CD8-positive, alpha-beta memory T cell (primary cell): ENCODE measurements around the gene TRIM6. TPM values are rescaled to one million over a fixed set of nuclear protein-coding genes. Genes with fewer than 3 reads are reported as not detected.
"Not testable (repeated sequence)": the region's sequence is repeated elsewhere in the genome, so short reads cannot be mapped to it uniquely, and the experiment has no call there.

Source experiments
- CTCF ChIA-PET: fragments of 350-600 bp; sonication (Branson Sonifier 250); formaldehyde crosslinking; loops from one replicate; lab custom pipeline; 2021; ENCODE audit warnings: antibody characterized with exemption; lab: Charles Lee
- POLR2A ChIA-PET: fragments of 350-600 bp; sonication (Branson Sonifier 250); formaldehyde crosslinking; loops from one replicate; lab custom pipeline; 2021; ENCODE audit warnings: antibody characterized with exemption; lab: Charles Lee
- DNase-seq, 5 donors: peaks; one replicate each; pipeline versions ENCODE4 v3.0.0 to v3.0.0-alpha.2; 2020 to 2022; ENCODE audit warnings: mixed read lengths in 1 of 5
- H3K27ac ChIP-seq: one replicate; pipeline ENCODE4 v1.7.0; 2013; ENCODE audit warnings: low read depth, mild to moderate bottlenecking, low read length, moderate library complexity
- H3K27me3 ChIP-seq: 2 replicates; pipeline ENCODE4 v1.7.0; 2013; ENCODE audit warnings: low read length, mild to moderate bottlenecking; ENCODE audit not compliant: insufficient read depth, poor library complexity, severe bottlenecking
- H3K36me3 ChIP-seq: 2 replicates; pipeline ENCODE4 v1.7.0; 2013; ENCODE audit warnings: mild to moderate bottlenecking, low read length, moderate library complexity; ENCODE audit not compliant: insufficient read depth
- H3K4me1 ChIP-seq: 2 replicates; pipeline ENCODE4 v1.7.0; 2013; ENCODE audit warnings: mild to moderate bottlenecking, low read length, moderate library complexity; ENCODE audit not compliant: insufficient read depth
- H3K4me3 ChIP-seq: 2 replicates; pipeline ENCODE4 v1.7.0; 2013; ENCODE audit warnings: mild to moderate bottlenecking, low read length
- H3K9me3 ChIP-seq: 2 replicates; pipeline ENCODE4 v1.7.0; 2013; ENCODE audit warnings: mild to moderate bottlenecking, low read length
- H3K27ac Mint-ChIP-seq, 8 donors: one replicate each; pipeline ENCODE4 v1.8.0; 2020 to 2021; ENCODE audit warnings: mixed read lengths in 8 of 8, mild to moderate bottlenecking in 6 of 8, inconsistent platforms in 3 of 8, moderate library complexity in 3 of 8
- H3K27me3 Mint-ChIP-seq, 2 donors: one replicate each; pipeline ENCODE4 v1.8.0; 2020 to 2021; ENCODE audit warnings: mixed read lengths in 2 of 2, mild to moderate bottlenecking in 1 of 2, moderate library complexity in 1 of 2
- H3K36me3 Mint-ChIP-seq, 3 donors: one replicate each; pipeline ENCODE4 v1.8.0; 2020 to 2021; ENCODE audit warnings: mixed read lengths in 3 of 3, inconsistent platforms in 1 of 3, mild to moderate bottlenecking in 1 of 3
- H3K4me1 Mint-ChIP-seq, 3 donors: one replicate each; pipeline ENCODE4 v1.8.0; 2020 to 2021; ENCODE audit warnings: mixed read lengths in 3 of 3, inconsistent platforms in 1 of 3, mild to moderate bottlenecking in 1 of 3
- H3K4me3 Mint-ChIP-seq, 7 donors: one replicate each; pipeline ENCODE4 v1.8.0; 2020 to 2021; ENCODE audit warnings: mixed read lengths in 7 of 7, mild to moderate bottlenecking in 6 of 7, moderate library complexity in 4 of 7, inconsistent platforms in 2 of 7
- H3K9me3 Mint-ChIP-seq, 5 donors: one replicate each; pipeline ENCODE4 v1.8.0; 2020 to 2022; ENCODE audit warnings: mixed read lengths in 5 of 5, mild to moderate bottlenecking in 3 of 5, moderate library complexity in 2 of 5, inconsistent platforms in 1 of 5
- polyA plus RNA-seq: library from polyadenylated mRNA; unstranded; fragments of 300-500 nt; fragmentation: Illumina TruSeq; gene quantifications from one replicate; pipeline ENCODE4 v1.2.3, GENCODE V29; 2021
- total RNA-seq, 2 experiments: library from RNA; stranded (reverse); gene quantifications; one replicate each; pipeline ENCODE4 v1.2.3, GENCODE V29; 2021

TRIM6 gene
- total and polyA plus RNA-seq, 3 experiments from 2014 or later, result 0.20 TPM; not detected in 2

- CTCF ChIA-PET, result interaction anchor here (0.8 kb wide), 1 partner anchor 9 kb away, joined by 3 read pairs; no protein-coding TSS in a partner anchor
- H3K4me1 ChIP-seq, result no peaks in the 10 kb centered on the region
- Mint-ChIP-seq H3K27ac (peak overlapping the region in 1 of 8 donors; percentile 11), H3K4me3 (no peak overlapping the region), H3K27me3 (peaks cover 1 to 5% of the 10 kb centered on the region in 2 donors), H3K36me3 (peaks cover 0 to 6% (median 2%) of the 10 kb centered on the region in 3 donors), H3K9me3 (no peaks in the 10 kb centered on the region), H3K4me1 (peaks cover 1 to 6% (median 4%) of the 10 kb centered on the region in 3 donors)
- no peak overlapping the region for H3K4me3 ChIP-seq
- no peaks in the 10 kb centered on the region for H3K27me3 ChIP-seq
- H3K9me3 ChIP-seq, result no peaks in the 10 kb centered on the region
- POLR2A ChIA-PET, result no interaction called here
- no peaks in the 10 kb centered on the region for H3K36me3 ChIP-seq
- DNase-seq, result no peak
- H3K27ac ChIP-seq, result no peak overlapping the region
Measured at GRCh38 chr11:5591613-5592012, 4.8 kb upstream of the TRIM6 start.

DNA sequence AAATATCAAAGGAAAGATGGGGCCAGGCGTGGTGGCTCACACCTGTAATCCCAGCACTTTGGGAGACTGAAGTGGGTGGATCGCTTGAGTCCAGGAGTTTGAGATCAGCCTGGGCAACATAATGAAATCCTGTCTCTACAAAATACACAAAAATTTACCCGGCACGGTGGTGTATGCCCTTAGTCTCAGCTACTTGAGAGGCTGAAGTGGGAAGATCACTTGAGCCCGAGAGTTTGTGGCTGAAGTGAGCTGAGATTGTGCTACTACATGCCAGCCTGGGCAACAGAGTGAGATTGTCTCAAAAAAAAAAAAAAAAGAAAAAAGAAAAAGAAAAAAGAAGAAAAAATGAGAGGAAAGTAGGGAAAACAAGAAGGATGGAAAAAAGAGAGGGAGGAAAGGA lies 3.8 kb upstream of the TRIM6 start:
- H3K36me3 ChIP-seq, result no peaks in the 10 kb centered on the region

DNA sequence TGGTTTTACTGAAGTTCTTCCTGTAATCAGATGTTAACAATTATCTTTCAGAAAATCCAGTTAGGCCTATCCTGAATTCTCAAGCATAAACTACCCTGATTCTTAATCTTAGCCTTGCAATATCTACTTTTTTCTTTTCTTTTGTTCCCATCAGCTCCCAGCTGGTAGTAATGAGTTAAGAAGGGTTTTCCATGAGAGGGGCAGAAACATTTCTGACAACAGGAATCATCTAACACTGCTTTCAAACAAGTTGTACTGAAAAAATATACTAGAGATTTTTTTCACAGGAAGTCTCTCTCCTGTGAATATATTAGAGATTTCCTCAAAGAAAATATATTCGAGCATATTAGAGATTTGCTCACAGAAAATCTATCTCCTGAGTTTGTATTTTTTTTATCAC lies 3.3 kb upstream of the TRIM6 start:
- H3K4me1 ChIP-seq, result no peaks in the 10 kb centered on the region
- H3K9me3 ChIP-seq, result no peaks in the 10 kb centered on the region
- CTCF ChIA-PET, result no interaction called here
- H3K36me3 ChIP-seq, result no peaks in the 10 kb centered on the region
- POLR2A ChIA-PET, result no interaction called here
- H3K27me3 ChIP-seq, result no peaks in the 10 kb centered on the region
- H3K27ac ChIP-seq, result no peak overlapping the region
- Mint-ChIP-seq H3K27me3 (peaks cover 11 to 12% of the 10 kb centered on the region in 2 donors), H3K4me1 (peaks cover 6 to 13% (median 6%) of the 10 kb centered on the region in 3 donors), H3K9me3 (no peaks in the 10 kb centered on the region), H3K36me3 (peaks cover 0 to 6% (median 0%) of the 10 kb centered on the region in 3 donors), H3K4me3 (no peak overlapping the region), H3K27ac (no peak overlapping the region)
- H3K4me3 ChIP-seq, result no peak overlapping the region
- DNase-seq, result no peak

More for the DNA sequence above, 3.8 kb upstream of the TRIM6 start:
- peaks cover 9 to 11% of the 10 kb centered on the region in 2 donors for H3K27me3 Mint-ChIP-seq
- Histone ChIP-seq H3K27me3 (no peaks in the 10 kb centered on the region), H3K9me3 (no peaks in the 10 kb centered on the region), H3K27ac (no peak overlapping the region), H3K4me1 (no peaks in the 10 kb centered on the region), H3K4me3 (no peak overlapping the region)
- H3K4me3 Mint-ChIP-seq, result no peak overlapping the region
- no peak overlapping the region for H3K27ac Mint-ChIP-seq
- peaks cover 0 to 6% (median 0%) of the 10 kb centered on the region in 3 donors for H3K36me3 Mint-ChIP-seq
- POLR2A ChIA-PET, result no interaction called here
- no peak for DNase-seq
- peaks cover 6 to 13% (median 6%) of the 10 kb centered on the region in 3 donors for H3K4me1 Mint-ChIP-seq
- CTCF ChIA-PET, result no interaction called here
- no peaks in the 10 kb centered on the region for H3K9me3 Mint-ChIP-seq

- no peaks in the 10 kb centered on the region for H3K9me3 ChIP-seq
- no peak overlapping the region for H3K27ac ChIP-seq
- H3K4me3 ChIP-seq, result no peak overlapping the region
- CTCF ChIA-PET, result interaction anchor here (1.1 kb wide), 1 partner anchor 211 kb away, joined by 3 read pairs; no protein-coding TSS in a partner anchor
- H3K4me3 Mint-ChIP-seq, result no peak overlapping the region
- POLR2A ChIA-PET, result no interaction called here
- no peak overlapping the region for H3K27ac Mint-ChIP-seq
- no peaks in the 10 kb centered on the region for H3K36me3 Mint-ChIP-seq
- H3K4me1 ChIP-seq, result no peaks in the 10 kb centered on the region
- H3K27me3 ChIP-seq, result no peaks in the 10 kb centered on the region
- no peaks in the 10 kb centered on the region for H3K36me3 ChIP-seq
- H3K4me1 Mint-ChIP-seq, result peaks cover 6 to 13% (median 6%) of the 10 kb centered on the region in 3 donors
- peaks cover 12 to 19% of the 10 kb centered on the region in 2 donors for H3K27me3 Mint-ChIP-seq
- DNase-seq, result no peak
- no peaks in the 10 kb centered on the region for H3K9me3 Mint-ChIP-seq
Measured at GRCh38 chr11:5597953-5598352, 1.5 kb downstream of the TRIM6 start.

DNA sequence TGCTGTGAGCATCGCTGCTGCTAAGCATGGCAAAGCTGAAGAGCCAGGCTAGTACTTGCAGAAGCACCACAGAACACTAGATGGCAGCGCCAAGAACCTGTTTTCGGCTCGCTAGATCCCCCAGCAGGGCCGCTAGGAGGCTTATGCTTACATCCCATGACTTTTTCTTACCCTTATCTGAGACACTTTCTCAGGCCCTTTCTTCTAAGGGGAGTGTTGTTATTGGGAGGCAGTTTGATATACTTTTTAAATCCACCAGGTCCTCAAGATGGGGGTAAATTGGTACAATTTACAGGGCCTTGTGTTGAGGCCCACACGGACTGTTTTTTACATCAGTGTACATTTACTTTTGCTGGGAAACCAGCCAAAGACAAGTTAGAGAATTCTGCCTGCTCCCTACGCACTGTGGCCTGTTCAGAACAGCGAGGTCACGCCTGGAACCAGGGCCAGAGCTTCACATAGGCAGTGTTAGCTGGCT lies 4.0 kb downstream of the TRIM6 start:
- Histone ChIP-seq H3K36me3 (no peaks in the 10 kb centered on the region), H3K27me3 (no peaks in the 10 kb centered on the region), H3K27ac (no peak overlapping the region), H3K9me3 (no peaks in the 10 kb centered on the region), H3K4me1 (no peaks in the 10 kb centered on the region), H3K4me3 (no peak overlapping the region)
- CTCF ChIA-PET, result interaction anchor here (0.9 to 2.8 kb wide), 7 partner anchors 9 to 753 kb away, joined by 3 to 10 read pairs (median 4); partner anchors contain the start of genes OR52N2 and TRIM5
- peaks cover 5 to 13% (median 6%) of the 10 kb centered on the region in 3 donors for H3K4me1 Mint-ChIP-seq
- H3K9me3 Mint-ChIP-seq, result no peaks in the 10 kb centered on the region
- DNase-seq, result peak; percentile 24 to 73 (median 42)
- POLR2A ChIA-PET, result interaction anchor here (0.5 kb wide), 1 partner anchor 1102 kb away, joined by 4 read pairs; no protein-coding TSS in a partner anchor
- H3K27ac Mint-ChIP-seq, result no peak overlapping the region
- H3K36me3 Mint-ChIP-seq, result no peaks in the 10 kb centered on the region
- H3K4me3 Mint-ChIP-seq, result no peak overlapping the region
- peaks cover 12 to 19% of the 10 kb centered on the region in 2 donors for H3K27me3 Mint-ChIP-seq

GRCh38 chr11:5602791-5603190 lies 6.4 kb downstream of the TRIM6 start:
- CTCF ChIA-PET, result interaction anchor here (2.8 kb wide), 1 partner anchor 81 kb away, joined by 10 read pairs; the partner anchor contains the start of gene TRIM5
- H3K27ac ChIP-seq, H3K4me3 Mint-ChIP-seq, H3K36me3 Mint-ChIP-seq, H3K27me3 ChIP-seq, H3K27me3 Mint-ChIP-seq, H3K9me3 ChIP-seq, POLR2A ChIA-PET, H3K4me3 ChIP-seq, H3K4me1 Mint-ChIP-seq, H3K9me3 Mint-ChIP-seq, DNase-seq, H3K27ac Mint-ChIP-seq, H3K4me1 ChIP-seq, H3K36me3 ChIP-seq: not testable (repeated sequence)

DNA sequence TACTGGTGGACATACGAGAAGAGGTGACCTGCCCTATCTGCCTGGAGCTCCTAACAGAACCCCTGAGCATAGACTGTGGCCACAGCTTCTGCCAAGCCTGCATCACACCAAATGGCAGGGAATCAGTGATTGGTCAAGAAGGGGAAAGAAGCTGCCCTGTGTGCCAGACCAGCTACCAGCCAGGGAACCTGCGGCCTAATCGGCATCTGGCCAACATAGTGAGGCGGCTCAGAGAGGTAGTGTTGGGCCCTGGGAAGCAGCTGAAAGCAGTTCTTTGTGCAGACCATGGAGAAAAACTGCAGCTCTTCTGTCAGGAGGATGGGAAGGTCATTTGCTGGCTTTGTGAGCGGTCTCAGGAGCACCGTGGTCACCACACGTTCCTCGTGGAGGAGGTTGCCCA lies 6.9 kb downstream of the TRIM6 start:
- H3K4me1 Mint-ChIP-seq, result no peaks in the 10 kb centered on the region
- H3K4me3 Mint-ChIP-seq, result no peak overlapping the region
- H3K36me3 Mint-ChIP-seq, result peaks cover 0 to 2% (median 0%) of the 10 kb centered on the region in 3 donors
- H3K4me1 ChIP-seq, result no peaks in the 10 kb centered on the region
- no peak overlapping the region for H3K4me3 ChIP-seq
- no peak for DNase-seq
- no peaks in the 10 kb centered on the region for H3K9me3 Mint-ChIP-seq
- no peak overlapping the region for H3K27ac Mint-ChIP-seq
- H3K27me3 ChIP-seq, result no peaks in the 10 kb centered on the region
- H3K36me3 ChIP-seq, result no peaks in the 10 kb centered on the region
- ChIA-PET CTCF (no interaction called here), POLR2A (no interaction called here)
- peaks cover 2 to 8% of the 10 kb centered on the region in 2 donors for H3K27me3 Mint-ChIP-seq
- H3K9me3 ChIP-seq, result no peaks in the 10 kb centered on the region
- no peak overlapping the region for H3K27ac ChIP-seq

- no peaks in the 10 kb centered on the region for H3K27me3 ChIP-seq
- no peaks in the 10 kb centered on the region for H3K9me3 ChIP-seq
- no peak overlapping the region for H3K4me3 ChIP-seq
- H3K4me1 ChIP-seq, result no peaks in the 10 kb centered on the region
- H3K27ac ChIP-seq, result no peak overlapping the region
- no peaks in the 10 kb centered on the region for H3K9me3 Mint-ChIP-seq
- H3K27me3 Mint-ChIP-seq, result peaks cover 2 to 3% of the 10 kb centered on the region in 2 donors
- H3K36me3 Mint-ChIP-seq, result peaks cover 0 to 2% (median 0%) of the 10 kb centered on the region in 3 donors
- peak overlapping the region in 1 of 8 donors; percentile 23 for H3K27ac Mint-ChIP-seq
- H3K36me3 ChIP-seq, result no peaks in the 10 kb centered on the region
- CTCF ChIA-PET, result no interaction called here
- DNase-seq, result no peak
- no peaks in the 10 kb centered on the region for H3K4me1 Mint-ChIP-seq
- H3K4me3 Mint-ChIP-seq, result no peak overlapping the region
- POLR2A ChIA-PET, result no interaction called here
Measured at GRCh38 chr11:5604896-5605295, 8.5 kb downstream of the TRIM6 start.
